ENCODE data around the gene CISD2.

DNA sequence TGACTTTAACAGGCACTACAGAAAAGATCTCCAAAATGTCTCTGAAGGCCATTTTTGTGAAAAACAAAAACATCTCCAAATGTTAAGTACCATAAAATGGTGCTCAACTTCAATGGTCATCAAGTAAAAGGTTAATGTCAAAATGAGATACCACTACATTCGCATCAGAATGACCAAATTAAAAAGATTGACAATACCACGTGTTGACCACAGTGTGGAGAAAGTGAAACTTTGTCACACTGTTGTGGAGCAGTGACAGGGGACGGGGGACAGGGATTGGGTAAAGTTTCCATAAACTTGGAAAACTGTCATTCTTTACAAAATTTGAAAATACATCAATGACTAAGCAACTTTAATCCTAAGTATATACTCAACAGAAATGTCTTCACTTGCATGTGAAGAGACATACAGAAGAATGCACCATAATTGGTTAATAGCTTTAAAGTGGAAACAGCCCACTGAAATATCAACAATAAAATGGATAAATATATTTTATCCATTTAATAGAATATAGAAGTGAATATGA, 19.1 kb upstream of the CISD2 start:
- TF ChIP-seq, protein P1, sequence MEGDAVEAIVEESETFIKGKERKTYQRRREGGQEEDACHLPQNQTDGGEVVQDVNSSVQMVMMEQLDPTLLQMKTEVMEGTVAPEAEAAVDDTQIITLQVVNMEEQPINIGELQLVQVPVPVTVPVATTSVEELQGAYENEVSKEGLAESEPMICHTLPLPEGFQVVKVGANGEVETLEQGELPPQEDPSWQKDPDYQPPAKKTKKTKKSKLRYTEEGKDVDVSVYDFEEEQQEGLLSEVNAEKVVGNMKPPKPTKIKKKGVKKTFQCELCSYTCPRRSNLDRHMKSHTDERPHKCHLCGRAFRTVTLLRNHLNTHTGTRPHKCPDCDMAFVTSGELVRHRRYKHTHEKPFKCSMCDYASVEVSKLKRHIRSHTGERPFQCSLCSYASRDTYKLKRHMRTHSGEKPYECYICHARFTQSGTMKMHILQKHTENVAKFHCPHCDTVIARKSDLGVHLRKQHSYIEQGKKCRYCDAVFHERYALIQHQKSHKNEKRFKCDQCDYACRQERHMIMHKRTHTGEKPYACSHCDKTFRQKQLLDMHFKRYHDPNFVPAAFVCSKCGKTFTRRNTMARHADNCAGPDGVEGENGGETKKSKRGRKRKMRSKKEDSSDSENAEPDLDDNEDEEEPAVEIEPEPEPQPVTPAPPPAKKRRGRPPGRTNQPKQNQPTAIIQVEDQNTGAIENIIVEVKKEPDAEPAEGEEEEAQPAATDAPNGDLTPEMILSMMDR (IDR thresholded peaks at IDR 0.05 in 8 of 11, conservative IDR thresholded peaks at IDR 0.05 in 3 of 11), result no peak
- TF ChIP-seq POLR2AphosphoS5 (IDR thresholded peaks at IDR 0.05), result no peak
- TF ChIP-seq POLR2A (IDR thresholded peaks at IDR 0.05), result no peak

All from spleen (tissue), 7 donors.